ENCODE data around the gene ITPR1.

Gene ITPR1

GRCh38 chr3:4690277-4690676 is 197.1 kb downstream of the ITPR1 start:
- no peak for TF ChIP-seq REST (IDR thresholded peaks at IDR 0.05; ENCODE audit: insufficient read depth in 1 of 2, low read depth in 2 of 2, low read length in 2 of 2)
- TF ChIP-seq FOXP2 (optimal IDR thresholded peaks at IDR 0.05; ENCODE audit: borderline replicate concordance, extremely low read depth, extremely low read length, insufficient read depth), result no peak
- no peak for TF ChIP-seq TAF1 (IDR thresholded peaks at IDR 0.05; ENCODE audit: borderline replicate concordance, insufficient read depth, low read length)
- no peak for TF ChIP-seq POLR2AphosphoS5 (IDR thresholded peaks at IDR 0.05; ENCODE audit: low read depth, low read length)
- no peak for TF ChIP-seq SIN3A (IDR thresholded peaks at IDR 0.05; ENCODE audit: borderline replicate concordance, insufficient read depth, low read length)

- TF ChIP-seq REST (IDR thresholded peaks at IDR 0.05; ENCODE audit: insufficient read depth in 1 of 2, low read depth in 2 of 2, low read length in 2 of 2) (no peak), SIN3A (IDR thresholded peaks at IDR 0.05; ENCODE audit: borderline replicate concordance, insufficient read depth, low read length) (no peak), POLR2AphosphoS5 (IDR thresholded peaks at IDR 0.05; ENCODE audit: low read depth, low read length) (no peak), TAF1 (IDR thresholded peaks at IDR 0.05; ENCODE audit: borderline replicate concordance, insufficient read depth, low read length) (no peak), FOXP2 (optimal IDR thresholded peaks at IDR 0.05; ENCODE audit: borderline replicate concordance, extremely low read depth, extremely low read length, insufficient read depth) (no peak)
Measured at GRCh38 chr3:4693620-4694019, 200.5 kb downstream of the ITPR1 start.

DNA sequence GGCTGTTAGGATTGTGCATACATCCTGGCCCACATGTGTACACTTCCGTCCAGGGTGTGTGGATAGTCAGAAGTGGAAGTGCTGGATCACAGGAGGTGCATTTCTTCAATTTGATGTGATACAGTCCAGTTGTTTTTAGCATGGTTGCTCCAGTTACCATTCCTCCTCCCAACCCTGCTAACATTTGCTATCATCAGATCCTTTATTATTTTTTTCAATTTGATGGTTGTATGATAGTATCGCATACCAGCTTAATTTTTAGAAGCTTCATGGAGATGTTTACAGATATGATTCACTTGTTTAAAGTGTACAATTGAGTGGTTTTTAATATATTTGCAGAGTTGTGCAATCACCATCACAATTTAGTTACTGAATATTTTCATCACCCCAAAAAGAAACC is 202.7 kb downstream of the ITPR1 start:
- TF ChIP-seq SIN3A (IDR thresholded peaks at IDR 0.05; ENCODE audit: borderline replicate concordance, insufficient read depth, low read length) (no peak), REST (IDR thresholded peaks at IDR 0.05; ENCODE audit: insufficient read depth in 1 of 2, low read depth in 2 of 2, low read length in 2 of 2) (no peak), FOXP2 (optimal IDR thresholded peaks at IDR 0.05; ENCODE audit: borderline replicate concordance, extremely low read depth, extremely low read length, insufficient read depth) (no peak), POLR2AphosphoS5 (IDR thresholded peaks at IDR 0.05; ENCODE audit: low read depth, low read length) (no peak), TAF1 (IDR thresholded peaks at IDR 0.05; ENCODE audit: borderline replicate concordance, insufficient read depth, low read length) (no peak)

- TF ChIP-seq REST (IDR thresholded peaks at IDR 0.05; ENCODE audit: insufficient read depth in 1 of 2, low read depth in 2 of 2, low read length in 2 of 2) (no peak), POLR2AphosphoS5 (IDR thresholded peaks at IDR 0.05; ENCODE audit: low read depth, low read length) (no peak), SIN3A (IDR thresholded peaks at IDR 0.05; ENCODE audit: borderline replicate concordance, insufficient read depth, low read length) (no peak), FOXP2 (optimal IDR thresholded peaks at IDR 0.05; ENCODE audit: borderline replicate concordance, extremely low read depth, extremely low read length, insufficient read depth) (no peak), TAF1 (IDR thresholded peaks at IDR 0.05; ENCODE audit: borderline replicate concordance, insufficient read depth, low read length) (no peak)
Measured at GRCh38 chr3:4696266-4696665, 203.1 kb downstream of the ITPR1 start.

Data from PFSK-1 (cell line).